HCEC 1CT (cell line): Measurements from ENCODE around the gene CD164.
"Not testable (repeated sequence)": the region's sequence is repeated elsewhere in the genome, so short reads cannot be mapped to it uniquely, and the experiment has no call there.

Experiments
- DNase-seq: peaks from one replicate; pipeline ENCODE4 v3.0.0-alpha.2; 2017

The CD164 gene

DNA sequence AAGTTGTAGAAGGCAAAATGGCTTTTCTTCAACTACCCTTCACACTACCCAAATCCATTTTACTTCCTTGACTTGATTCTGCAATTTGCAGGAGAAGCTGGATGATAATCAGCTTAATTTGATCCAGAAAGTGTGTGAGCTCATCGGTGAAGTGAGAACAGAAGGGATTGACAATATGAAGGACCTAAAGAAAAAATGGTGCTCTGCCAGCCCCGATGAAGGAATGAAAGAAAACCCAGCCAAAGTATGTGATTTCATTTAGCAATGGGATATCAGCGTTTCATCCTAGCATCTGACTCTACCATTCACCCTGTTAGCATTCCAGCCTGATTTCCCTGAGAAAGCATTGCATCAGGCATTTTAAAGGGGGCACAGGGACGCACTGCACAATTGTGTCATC, 41.5 kb downstream of the CD164 start:
- no peak for DNase-seq

DNA sequence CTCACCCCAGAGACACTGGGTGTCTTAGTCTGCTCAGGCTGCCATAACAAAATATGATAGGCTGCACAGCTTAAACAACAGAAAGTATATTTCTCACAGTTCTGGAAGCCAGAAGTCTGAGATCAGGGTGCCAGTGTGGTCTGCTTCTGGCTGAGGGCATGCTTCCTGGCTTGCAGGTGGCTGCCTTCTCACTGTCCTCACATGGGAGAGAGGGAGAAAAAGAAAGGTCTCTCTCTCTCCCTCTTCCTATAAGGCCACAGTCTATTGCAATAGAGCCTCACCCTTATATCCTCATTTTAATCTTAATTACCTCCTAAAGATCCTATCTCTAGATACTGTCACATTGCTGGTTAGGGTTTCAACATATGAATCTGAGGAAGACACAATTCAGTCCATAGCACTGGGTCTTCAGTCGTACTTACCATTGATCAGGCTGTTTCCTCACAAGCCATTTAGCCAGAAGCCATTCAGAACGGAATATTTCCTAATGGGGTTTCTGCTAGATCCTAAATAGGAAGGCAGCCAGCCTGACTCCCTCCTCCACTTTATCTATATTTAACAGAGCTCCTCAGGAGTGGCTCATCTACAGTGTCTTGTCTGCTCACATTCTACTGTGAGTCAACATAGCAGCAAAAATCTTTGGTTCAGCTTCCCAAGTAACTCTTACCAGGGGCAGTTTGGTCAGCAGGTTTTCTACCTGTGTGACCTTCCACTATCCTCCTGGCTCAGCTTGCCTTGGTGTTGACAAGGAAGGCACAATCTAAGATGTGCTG, 42.2 kb downstream of the CD164 start:
- no peak for DNase-seq

- DNase-seq = peak; percentile 44
Measured at GRCh38 chr6:109336221-109336961, 45.9 kb downstream of the CD164 start.

GRCh38 chr6:109333870-109334269, 48.4 kb downstream of the CD164 start:
- DNase-seq = not testable (repeated sequence)

DNA sequence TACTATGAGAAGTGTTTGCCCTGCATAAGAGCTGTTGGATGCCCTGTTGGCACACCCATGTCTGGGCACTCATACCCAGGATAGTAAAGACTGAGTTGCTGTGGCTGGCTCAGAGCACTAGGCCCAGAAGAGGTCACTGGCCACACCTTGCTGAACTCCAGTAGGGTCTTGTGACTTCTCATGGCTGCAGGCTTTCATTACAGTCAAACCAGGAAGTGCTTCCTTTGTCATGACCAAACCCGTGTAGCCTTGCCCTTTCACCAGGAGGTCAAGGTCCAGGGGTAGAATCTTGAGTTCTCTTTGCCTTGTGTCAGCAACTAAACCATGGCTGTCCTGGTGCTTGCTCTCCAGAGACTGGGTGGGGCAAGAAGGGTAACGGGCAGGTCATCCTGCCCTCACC, 49.5 kb downstream of the CD164 start:
- DNase-seq = no peak

GRCh38 chr6:109331081-109331480, 51.2 kb downstream of the CD164 start:
- DNase-seq = no peak

DNA sequence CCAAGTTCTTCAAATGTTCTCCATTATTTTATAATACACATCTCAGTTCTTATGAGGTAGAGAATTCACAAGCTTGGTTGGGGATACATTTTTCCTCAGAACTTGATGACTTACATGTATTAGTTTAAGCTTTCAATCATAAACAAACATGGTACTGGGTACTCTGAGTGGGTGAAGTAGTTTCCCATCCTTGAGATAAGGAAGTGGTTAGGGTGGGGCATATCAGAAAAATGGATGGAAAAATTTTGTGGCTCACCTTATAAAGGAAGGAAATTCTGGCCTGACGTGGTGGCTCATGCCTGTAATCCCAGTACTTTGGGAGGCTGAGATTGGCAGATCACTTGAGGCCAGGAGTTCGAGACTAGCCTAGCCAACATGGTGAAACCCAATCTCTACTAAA, 52.0 kb downstream of the CD164 start:
- DNase-seq = no peak

- DNase-seq = no peak
Measured at GRCh38 chr6:109328629-109329028, 53.6 kb downstream of the CD164 start.

GRCh38 chr6:109327959-109328358, 54.3 kb downstream of the CD164 start:
- DNase-seq = no peak

DNA sequence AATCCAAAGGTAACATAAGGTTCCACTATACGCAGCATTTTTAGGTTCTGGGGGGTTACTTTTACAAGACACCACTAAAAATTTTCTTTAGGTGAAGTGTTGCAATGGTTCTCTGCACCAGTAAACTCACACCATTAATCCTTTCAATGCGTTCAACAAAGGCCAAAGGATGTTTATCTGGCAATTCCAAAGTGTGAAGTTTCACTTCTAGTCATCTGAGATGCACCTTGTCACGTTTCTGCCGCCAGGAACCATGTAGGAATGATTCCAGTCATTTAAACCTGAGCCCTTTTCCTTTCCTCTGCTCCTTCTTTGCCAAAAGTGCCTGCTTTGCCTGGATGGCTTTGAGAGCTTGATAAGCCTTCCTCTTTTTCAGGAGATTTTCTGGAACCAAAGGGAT, 54.8 kb downstream of the CD164 start:
- no peak for DNase-seq

GRCh38 chr6:109326351-109326750, 55.9 kb downstream of the CD164 start:
- DNase-seq = no peak

- no peak for DNase-seq
Measured at GRCh38 chr6:109325400-109325801, 56.9 kb downstream of the CD164 start.

GRCh38 chr6:109323241-109323640, 59.0 kb downstream of the CD164 start:
- DNase-seq = no peak

GRCh38 chr6:109322825-109323224, 59.4 kb downstream of the CD164 start:
- DNase-seq = no peak

DNA sequence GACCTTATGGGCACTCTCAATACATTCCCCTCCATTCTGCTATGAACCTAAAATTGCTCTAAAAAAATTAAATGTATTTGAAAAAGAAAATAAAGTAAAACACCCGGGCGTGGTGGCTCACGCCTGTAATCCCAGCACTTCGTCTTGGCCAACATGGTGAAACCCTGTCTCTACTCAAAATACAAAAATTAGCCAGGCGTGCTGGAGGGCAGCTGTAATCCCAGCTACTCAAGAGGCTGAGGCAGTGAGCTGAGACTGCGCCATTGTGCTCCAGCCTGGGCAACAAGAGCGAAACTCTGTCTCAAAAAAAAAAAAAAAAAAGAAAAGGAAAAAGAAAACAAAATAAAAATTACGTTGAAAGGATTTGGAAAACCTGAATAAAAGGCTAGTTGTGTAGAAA, 60.5 kb downstream of the CD164 start:
- DNase-seq = no peak

DNA sequence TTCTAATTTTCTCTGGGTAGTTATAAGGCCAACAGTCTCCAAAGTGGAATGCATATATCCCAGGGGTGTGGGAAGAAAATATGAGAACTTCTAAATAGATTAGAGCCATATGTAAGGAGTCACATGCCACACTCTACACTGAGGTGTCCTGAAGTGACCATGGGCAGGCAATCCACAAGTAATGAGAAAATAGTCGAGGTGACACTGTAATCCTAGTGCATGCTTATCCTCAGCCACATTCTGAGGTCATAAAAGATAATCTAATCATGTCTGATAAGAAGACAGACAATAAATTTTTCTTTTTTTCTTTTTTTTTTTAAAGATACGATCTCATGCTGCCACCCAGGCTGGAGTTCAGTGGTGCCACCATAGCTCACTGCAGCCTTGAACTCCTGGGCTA, 62.2 kb downstream of the CD164 start:
- no peak for DNase-seq

GRCh38 chr6:109318328-109318876, 63.9 kb downstream of the CD164 start:
- no peak for DNase-seq

GRCh38 chr6:109316909-109317308, 65.4 kb downstream of the CD164 start:
- DNase-seq = no peak
